Measurements from ENCODE around the gene IFNGR2.

DNA sequence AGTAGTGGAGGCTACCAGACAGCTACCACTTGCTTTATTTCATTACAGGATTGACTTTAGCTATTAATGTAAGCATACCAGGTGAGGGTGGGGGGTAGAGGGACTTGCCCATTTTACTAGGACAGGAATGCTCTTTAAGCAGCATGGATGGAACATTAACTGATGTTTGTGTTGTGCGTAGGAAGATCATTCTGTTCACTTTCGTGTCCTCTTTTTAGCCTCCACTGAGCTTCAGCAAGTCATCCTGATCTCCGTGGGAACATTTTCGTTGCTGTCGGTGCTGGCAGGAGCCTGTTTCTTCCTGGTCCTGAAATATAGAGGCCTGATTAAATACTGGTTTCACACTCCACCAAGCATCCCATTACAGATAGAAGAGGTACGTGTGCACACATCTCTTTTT lies 29.3 kb downstream of the IFNGR2 start:
- no peak for TF ChIP-seq POLR2A (IDR thresholded peaks at IDR 0.05)
- TF ChIP-seq CTCF (IDR thresholded peaks at IDR 0.05): no peak
